GM12872 (cell line): Measurements from ENCODE around the gene CPVL.

Experiments
- TF ChIP-seq, protein P1 (sequence below): IDR thresholded peaks from 3 replicates; pipeline ENCODE4 v1.5.1; 2011; ENCODE audit warnings: low read depth, mild to moderate bottlenecking, low read length, moderate library complexity; ENCODE audit not compliant: insufficient read depth

The CPVL gene

DNA sequence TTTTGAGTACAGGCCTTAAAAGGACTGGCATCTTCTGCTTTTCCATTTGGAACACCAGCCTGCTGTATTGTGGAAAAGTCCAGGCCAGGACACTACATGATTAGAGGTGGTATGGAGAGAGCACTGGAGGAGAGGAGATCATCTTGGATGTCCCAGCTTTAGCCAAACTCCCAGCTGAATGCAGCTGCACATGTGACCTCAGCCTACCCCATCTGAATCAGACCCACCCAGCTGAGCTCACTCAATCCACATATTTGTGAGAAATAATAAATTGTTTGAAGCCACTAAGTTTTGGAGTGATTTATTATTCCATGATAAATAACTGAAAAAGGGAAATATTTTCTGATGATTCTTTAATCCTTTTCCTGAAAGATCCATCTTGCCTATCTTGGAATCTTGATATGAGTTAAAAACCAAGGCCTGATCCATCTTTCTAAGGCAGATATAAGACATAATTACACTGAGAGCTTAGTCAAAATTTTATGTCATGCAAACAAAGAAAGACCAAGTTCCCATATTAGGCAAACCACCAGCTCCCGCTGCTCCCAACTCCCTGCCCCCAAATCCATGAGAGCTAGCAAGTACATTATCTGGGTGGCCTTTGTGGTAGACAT, 133.1 kb downstream of the CPVL start:
- TF ChIP-seq, protein P1, sequence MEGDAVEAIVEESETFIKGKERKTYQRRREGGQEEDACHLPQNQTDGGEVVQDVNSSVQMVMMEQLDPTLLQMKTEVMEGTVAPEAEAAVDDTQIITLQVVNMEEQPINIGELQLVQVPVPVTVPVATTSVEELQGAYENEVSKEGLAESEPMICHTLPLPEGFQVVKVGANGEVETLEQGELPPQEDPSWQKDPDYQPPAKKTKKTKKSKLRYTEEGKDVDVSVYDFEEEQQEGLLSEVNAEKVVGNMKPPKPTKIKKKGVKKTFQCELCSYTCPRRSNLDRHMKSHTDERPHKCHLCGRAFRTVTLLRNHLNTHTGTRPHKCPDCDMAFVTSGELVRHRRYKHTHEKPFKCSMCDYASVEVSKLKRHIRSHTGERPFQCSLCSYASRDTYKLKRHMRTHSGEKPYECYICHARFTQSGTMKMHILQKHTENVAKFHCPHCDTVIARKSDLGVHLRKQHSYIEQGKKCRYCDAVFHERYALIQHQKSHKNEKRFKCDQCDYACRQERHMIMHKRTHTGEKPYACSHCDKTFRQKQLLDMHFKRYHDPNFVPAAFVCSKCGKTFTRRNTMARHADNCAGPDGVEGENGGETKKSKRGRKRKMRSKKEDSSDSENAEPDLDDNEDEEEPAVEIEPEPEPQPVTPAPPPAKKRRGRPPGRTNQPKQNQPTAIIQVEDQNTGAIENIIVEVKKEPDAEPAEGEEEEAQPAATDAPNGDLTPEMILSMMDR: no peak

DNA sequence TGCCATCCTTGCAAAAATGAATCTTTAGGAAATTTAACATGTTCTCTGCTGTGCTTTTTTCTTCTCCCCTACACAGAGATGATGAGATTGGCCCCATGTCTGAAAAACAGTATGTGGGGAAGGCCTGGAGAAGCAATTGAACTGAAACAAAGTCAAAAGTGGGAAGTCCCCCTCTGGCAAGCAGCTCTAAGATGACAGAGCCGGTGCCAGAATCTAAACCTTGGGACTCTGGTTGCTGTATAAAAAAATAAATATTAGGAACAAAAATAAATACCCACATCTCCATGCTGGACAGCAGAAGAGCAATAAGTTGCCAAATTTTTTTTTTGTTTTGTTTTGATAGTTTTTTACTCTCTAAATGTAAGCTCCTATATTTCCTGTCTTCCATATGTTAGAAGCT, 136.4 kb downstream of the CPVL start:
- TF ChIP-seq, protein P1: no peak

DNA sequence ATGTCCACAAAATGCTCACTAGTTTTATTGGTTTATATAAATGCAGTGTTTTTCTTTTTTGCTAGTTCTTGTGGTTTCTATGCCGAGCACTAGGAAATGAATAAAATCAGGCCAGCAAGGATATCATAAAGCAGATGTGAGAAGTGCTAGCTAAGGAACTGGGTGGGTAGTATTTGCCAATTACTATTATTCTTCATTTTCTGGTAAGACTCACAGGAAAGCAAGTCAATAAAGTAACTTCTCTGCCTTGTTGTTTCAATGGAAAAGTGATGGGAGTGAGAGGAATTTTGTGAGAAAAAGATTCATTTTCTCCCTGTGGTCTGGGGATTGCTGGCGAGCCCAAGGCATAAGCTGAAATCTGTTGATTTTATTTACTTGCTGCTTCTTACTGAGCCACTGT, 137.7 kb downstream of the CPVL start:
- TF ChIP-seq, protein P1: no peak

DNA sequence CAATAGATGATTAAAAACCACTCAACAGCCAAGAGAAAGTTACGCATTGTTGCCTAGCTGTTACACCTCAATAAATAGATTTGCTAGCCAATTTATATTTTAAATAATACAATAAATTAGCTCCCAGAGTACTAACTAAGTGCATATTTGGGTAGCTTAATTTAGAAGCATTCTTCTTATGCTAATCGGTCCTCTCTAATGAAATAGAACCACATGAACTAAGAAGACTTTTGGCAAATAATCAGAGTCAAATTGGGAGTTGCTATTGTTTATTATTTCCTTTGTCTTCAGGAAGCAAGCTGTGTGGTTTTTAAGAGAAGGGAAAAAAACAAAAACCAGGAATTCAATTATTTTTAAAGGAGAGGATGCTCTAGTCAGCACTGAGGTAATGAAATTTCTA, 139.2 kb downstream of the CPVL start:
- TF ChIP-seq, protein P1: no peak

DNA sequence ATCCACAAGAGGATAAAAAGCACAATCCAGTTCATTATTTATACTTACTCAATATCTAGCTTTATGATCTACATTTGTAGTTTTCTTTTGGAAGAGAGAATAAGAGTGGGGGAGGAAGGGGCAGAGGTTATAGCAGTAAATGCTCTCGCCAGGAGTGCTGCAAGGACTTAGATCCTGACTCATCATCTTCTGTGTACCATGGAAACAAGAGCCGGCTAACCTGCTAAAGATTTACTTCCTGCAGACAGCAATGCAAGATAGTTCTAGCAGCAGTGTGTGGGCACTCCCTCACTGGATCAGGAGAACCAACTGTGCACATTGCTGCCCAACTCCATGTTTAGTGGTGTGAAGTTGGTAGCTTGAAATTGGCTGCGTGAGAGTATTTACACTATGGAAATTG, 140.5 kb downstream of the CPVL start:
- TF ChIP-seq, protein P1: no peak

DNA sequence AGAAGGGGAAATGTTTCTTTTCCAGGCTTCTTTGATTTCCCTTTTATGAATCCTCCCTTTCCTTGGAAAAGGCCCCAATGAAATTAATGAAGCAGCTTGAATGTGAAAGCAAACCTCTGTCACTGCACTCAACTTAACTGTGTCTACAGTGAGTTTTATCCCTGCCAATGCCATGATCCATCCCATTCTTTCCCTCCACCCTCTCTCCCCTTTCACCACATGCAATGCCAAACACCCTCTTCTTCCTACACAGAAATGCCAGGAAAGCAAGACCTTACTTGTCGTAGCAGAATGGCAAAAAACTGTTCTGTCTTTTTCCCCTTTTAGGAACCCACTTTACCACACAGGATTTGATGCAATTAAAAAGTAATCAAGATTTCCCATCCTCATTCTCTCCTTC, 140.9 kb downstream of the CPVL start:
- TF ChIP-seq, protein P1: no peak

DNA sequence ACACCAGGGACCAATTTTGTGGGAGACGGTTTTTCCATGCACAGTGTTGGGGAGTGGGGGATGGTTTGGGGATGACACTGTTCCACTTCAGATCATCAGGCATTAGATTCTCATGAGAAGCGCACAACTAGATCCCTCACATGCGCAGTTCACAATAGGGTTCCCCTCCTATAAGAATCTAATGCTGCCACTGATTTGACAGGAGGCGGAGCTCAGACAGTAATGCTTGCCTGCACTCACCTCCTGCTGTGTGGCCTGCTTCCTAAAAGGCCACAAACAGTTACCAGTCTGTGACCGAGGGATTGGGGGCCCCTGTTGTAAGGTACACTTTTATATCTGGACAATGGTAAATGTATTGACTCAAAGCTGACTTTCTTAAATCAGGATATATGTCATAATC, 142.6 kb downstream of the CPVL start:
- TF ChIP-seq, protein P1: no peak

DNA sequence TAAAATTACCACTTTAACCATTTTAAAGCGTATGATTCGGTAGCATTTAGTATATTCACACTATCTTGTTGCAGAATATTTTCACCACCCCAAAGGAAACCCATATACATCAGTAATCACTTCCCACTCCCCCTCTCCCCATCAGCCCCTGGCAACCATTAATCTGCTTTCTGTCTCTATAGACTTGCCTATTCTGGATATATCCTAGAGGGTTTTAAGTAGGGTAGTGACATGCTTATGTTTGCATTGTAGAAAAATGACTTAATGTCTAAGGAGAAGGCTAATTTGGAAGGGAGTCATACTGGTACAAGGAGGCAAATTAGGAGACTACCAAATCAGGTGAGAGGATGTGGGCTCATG, 145.6 kb downstream of the CPVL start:
- TF ChIP-seq, protein P1: no peak
